Retinal pigment epithelial cell (primary cell): ENCODE measurements around the gene LCA5L.

Experiments used
- DNase-seq: peaks from one replicate; pipeline ENCODE4 v3.0.0-alpha.2; 2010; ENCODE audit warnings: low read depth
- H3K4me3 ChIP-seq: 2 replicates; pipeline ENCODE4 v1.5.1; 2011; ENCODE audit warnings: mild to moderate bottlenecking, low read length, control low read depth, moderate library complexity
- TF ChIP-seq, protein P1 (sequence below): conservative IDR thresholded peaks from 2 replicates; pipeline ENCODE4 v1.5.1; 2011; ENCODE audit warnings: low read depth, low read length, control low read depth, inconsistent platforms

LCA5L gene

DNA sequence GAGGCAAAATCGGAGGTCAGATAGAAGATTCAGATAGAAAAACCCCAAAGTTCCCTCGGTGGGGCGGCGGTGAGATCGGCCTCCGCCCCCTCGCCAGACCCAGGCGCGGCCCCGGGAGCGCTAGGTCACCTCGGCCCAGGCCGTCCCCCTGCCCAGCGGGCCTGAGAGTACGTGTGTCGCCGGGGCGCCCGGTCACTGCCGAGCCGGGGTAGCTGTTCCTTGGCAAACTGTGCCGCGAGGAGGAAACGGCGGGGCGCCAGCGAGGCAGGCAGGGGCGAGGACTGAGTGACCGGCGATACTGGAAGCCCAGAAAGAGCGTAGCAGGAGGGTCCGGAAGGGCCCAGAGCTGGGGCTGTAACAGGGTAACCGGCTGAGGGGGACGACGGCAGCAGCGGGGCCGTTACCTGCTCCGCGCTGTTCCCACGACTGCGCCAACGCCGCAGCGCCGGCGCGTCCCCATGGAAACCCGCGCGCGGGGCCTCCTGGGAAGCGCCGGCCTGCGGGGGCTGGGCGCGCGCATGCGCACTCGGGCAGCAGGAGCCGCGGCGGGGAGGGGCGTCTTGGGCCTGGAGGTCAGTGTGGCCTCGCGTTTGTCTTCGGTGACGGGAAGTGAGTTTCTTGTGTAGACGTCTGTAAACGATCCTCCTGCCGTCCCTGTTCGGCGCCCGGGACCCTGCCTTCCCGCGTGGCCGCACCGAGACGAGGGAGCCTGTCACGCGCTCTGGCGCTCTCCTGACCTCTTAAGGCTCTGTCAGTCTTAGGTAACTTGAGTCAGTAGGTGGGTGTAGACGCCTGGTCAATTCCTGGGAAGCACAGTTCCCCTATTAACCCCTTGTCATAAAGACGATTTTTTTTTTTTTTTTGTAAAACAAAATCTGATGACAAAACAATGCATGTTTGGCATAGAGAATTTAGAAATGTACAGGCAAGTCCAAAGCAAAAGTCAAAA is at the start of gene LCA5L:
LCA5L (minus strand) TSS at position 458 of the 949 bp plus-strand sequence. CDS start 17,285 bp downstream, outside the sequence.
- H3K4me3 ChIP-seq = peak within 1 kb of the TSS; percentile 63
- TF ChIP-seq, protein P1, sequence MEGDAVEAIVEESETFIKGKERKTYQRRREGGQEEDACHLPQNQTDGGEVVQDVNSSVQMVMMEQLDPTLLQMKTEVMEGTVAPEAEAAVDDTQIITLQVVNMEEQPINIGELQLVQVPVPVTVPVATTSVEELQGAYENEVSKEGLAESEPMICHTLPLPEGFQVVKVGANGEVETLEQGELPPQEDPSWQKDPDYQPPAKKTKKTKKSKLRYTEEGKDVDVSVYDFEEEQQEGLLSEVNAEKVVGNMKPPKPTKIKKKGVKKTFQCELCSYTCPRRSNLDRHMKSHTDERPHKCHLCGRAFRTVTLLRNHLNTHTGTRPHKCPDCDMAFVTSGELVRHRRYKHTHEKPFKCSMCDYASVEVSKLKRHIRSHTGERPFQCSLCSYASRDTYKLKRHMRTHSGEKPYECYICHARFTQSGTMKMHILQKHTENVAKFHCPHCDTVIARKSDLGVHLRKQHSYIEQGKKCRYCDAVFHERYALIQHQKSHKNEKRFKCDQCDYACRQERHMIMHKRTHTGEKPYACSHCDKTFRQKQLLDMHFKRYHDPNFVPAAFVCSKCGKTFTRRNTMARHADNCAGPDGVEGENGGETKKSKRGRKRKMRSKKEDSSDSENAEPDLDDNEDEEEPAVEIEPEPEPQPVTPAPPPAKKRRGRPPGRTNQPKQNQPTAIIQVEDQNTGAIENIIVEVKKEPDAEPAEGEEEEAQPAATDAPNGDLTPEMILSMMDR = no peak
- no peak for DNase-seq

DNA sequence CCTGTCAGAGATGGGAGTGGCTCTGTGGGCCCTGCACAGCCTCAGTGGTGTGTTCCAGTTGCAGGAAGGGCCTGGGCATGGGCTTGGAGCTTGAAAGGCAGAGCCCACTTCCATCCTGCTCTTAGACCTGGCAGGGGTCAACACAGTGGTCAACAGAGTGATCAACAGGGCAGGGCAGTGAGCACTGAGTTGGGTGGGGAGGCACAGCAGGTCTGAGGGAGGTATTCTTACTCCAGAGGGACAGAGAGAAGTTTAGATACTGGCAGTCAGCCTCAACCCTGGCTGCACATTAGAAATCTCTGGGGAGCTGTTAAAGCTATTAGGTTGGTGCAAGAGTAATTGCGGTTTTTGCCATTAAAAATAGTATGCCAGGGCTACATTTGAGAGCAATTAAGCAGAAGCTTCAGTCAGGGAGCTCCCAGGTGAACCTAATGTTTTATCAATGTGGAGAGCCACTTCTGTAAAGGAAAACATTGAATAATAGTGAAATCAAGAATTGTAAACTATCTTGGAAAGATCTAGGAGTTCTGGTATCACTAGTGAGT is 43.9 kb upstream of the LCA5L start:
- DNase-seq = no peak
- no peak overlapping the region for H3K4me3 ChIP-seq
- TF ChIP-seq, protein P1 = no peak

DNA sequence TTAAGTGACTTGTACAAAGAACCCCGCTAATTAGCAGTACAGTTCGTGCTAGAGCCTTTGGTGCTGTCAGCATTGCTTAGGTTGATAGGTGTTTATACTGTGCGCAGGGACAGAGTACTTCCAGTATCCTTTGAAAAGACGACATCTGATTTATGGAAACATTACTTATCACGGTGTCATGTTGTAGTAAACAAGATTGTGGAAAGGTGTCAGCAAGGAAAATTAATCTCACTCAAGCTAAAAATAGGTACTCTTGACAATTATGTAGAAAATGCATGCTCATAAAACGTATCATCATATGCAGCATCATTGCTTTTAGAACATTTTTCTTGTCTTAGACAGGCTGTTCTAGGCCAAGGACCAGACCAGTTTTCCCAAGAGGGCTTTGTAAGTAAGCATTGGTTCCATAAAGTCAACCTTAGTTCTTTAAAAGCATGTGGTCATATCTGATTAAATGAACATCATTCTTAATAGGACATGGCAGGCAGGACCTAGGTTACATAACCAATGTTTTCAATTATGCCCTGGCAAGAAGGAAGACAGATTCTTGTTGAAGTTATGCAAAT is 39.2 kb upstream of the LCA5L start:
- H3K4me3 ChIP-seq = no peak overlapping the region
- TF ChIP-seq, protein P1 = no peak
- peak; percentile 72 for DNase-seq

DNA sequence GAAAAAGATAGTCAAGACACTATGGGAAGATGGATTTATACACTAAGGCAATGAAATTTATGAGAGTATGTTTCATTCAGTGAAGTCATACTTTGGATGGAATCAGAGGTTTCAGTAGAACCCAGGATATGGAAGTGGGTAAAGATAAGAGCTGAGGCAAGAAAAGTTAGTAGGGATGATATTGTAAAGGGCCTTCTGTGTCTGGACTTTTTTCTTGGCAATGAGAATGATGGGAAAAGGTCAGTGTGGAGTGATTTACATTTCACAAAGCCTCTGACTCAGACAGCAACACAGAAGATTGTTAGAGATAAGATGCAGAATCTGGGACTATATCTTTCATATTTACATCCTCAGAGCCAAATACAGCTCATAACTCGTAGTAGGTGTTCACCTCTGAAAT is 38.3 kb upstream of the LCA5L start:
- DNase-seq = peak; percentile 39
- TF ChIP-seq, protein P1 = no peak
- H3K4me3 ChIP-seq = no peak overlapping the region

DNA sequence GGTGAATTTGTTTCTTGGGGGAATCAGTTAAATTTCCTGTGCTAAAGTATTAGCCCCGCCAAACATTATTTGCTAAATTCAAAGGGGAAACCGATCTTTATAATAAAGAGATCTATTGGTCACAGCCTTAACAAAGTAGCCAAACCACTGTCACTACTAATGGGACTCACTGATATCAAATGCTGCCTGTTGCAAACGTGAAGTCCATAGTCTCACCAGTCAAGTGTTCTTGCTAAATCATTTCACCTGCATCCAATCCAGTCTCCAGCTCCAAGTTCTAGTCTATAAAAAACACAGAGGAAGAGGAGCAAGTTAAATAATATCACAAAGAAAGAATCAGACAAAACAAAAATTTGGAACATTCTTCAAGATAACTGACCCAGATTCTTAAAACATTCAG is 36.3 kb upstream of the LCA5L start:
- TF ChIP-seq, protein P1 = no peak

DNA sequence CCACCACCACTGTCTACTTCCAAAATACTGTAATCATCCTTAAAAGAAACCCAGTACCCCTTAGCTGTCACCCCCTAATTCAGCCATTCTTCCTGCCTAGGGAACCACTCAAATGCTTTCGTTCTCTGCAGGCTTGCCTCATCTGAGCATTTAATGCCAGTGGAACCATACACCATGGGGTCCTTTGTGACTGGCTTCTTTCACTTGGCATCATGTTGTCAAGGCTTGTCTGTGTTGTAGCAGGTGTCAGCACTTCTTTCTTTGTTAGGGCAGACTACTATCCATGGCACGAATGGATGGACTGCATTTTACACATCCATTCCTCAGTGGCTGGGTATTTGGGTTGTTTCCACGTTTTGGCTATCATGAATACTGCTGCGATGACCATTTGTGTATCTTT is 34.7 kb upstream of the LCA5L start:
- H3K4me3 ChIP-seq = no peak overlapping the region
- DNase-seq = no peak
- TF ChIP-seq, protein P1 = no peak

More for the DNA sequence above, 36.3 kb upstream of the LCA5L start:
- DNase-seq = no peak
- no peak overlapping the region for H3K4me3 ChIP-seq

DNA sequence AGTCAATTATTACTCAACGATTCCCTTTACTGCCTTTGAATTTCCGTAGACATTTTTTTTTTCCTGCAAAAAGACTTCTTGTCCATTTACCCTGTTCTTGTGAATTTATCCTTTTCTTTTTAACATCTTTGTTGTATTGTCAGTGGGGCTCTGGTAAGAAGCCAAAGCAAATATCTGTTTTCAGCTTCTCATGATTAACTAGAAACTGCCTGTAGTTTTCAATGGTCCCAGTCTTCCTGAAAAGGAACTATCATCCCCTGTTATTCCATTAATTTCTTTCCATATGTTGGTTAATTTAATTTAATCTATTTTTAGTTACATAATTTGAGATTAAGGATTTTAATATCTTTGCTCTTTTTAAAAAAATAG is 34.2 kb upstream of the LCA5L start:
- TF ChIP-seq, protein P1 = no peak
- no peak overlapping the region for H3K4me3 ChIP-seq
- no peak for DNase-seq
